ENCODE measurements around the gene IKZF2. TPM values are rescaled to one million over a fixed set of nuclear protein-coding genes. Genes with fewer than 3 reads are reported as not detected.

The IKZF2 gene
- total and polyA plus RNA-seq, 9 donors: 0.52 to 7.4 (median 5.0) TPM

DNA sequence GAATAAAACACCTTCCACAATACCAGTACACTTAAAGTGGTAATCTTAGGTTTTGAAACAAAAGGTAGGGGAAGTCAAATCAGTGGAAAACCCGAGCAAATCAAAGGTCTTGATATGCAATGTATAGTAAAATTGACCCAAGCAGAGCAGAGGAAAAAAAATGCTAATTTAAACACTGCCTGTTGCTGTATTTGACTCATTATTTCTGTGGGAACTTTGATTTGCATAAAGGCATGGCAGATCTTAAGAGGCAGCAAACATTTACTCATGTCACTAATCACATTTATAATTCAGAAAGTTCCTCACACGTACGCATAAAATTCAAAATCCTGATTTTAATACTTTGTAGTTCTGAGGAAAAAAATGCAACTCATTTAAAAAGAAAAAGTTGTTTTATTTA, 64.4 kb downstream of the IKZF2 start:
- Histone ChIP-seq H3K4me3 (no peak overlapping the region), H3K9me3 (no peaks in the 10 kb centered on the region), H3K4me1 (ENCODE audit: insufficient read depth) (peaks cover 1% of the 10 kb centered on the region), H3K27me3 (no peaks in the 10 kb centered on the region), H3K36me3 (no peaks in the 10 kb centered on the region), H3K27ac (no peak overlapping the region)
- intact Hi-C loops (cut with DNase I): no loop called here
- no peak for DNase-seq
- WGBS, 3 donors: 88 to 93% (median 88%) methylated on average over 3 of the region's 3 CpGs
- TF ChIP-seq, protein P1, sequence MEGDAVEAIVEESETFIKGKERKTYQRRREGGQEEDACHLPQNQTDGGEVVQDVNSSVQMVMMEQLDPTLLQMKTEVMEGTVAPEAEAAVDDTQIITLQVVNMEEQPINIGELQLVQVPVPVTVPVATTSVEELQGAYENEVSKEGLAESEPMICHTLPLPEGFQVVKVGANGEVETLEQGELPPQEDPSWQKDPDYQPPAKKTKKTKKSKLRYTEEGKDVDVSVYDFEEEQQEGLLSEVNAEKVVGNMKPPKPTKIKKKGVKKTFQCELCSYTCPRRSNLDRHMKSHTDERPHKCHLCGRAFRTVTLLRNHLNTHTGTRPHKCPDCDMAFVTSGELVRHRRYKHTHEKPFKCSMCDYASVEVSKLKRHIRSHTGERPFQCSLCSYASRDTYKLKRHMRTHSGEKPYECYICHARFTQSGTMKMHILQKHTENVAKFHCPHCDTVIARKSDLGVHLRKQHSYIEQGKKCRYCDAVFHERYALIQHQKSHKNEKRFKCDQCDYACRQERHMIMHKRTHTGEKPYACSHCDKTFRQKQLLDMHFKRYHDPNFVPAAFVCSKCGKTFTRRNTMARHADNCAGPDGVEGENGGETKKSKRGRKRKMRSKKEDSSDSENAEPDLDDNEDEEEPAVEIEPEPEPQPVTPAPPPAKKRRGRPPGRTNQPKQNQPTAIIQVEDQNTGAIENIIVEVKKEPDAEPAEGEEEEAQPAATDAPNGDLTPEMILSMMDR (IDR thresholded peaks at IDR 0.05): no peak
- TF ChIP-seq POLR2A (IDR thresholded peaks at IDR 0.05): no peak
- no peak for TF ChIP-seq EP300 (IDR thresholded peaks at IDR 0.05)

DNA sequence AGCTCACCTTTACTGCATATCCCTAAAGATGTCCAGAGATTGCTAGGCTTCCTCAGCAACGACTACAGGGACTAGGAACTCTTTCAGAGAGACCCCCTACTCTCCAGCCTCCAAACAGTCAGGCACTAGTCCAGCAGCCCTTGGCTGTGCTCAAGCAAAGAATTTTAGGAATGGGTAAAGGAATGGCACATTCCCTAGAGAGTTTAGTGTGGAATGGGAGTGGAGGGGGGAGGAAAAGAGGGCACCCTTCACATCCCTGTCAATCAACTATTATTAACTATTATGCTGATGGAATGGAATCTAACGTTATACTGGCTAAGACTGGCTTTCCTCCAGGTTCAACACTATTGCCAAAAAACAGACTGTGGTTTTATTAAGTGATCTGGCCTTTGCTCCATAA, 64.8 kb downstream of the IKZF2 start:
- intact Hi-C loops (cut with DNase I): no loop called here
- no peak for DNase-seq
- TF ChIP-seq POLR2A (IDR thresholded peaks at IDR 0.05) (no peak), EP300 (IDR thresholded peaks at IDR 0.05) (no peak)
- TF ChIP-seq, protein P1 (IDR thresholded peaks at IDR 0.05): no peak
- no peaks in the 10 kb centered on the region for H3K36me3 ChIP-seq
- H3K4me3 ChIP-seq: no peak overlapping the region
- no peaks in the 10 kb centered on the region for H3K27me3 ChIP-seq
- H3K4me1 ChIP-seq (ENCODE audit: insufficient read depth): peaks cover 1% of the 10 kb centered on the region
- H3K27ac ChIP-seq: no peak overlapping the region
- whole genome bisulfite sequencing, 3 donors: 3 to 11% (median 10%) methylated on average over 2 of the region's 2 CpGs
- H3K9me3 ChIP-seq: no peaks in the 10 kb centered on the region

DNA sequence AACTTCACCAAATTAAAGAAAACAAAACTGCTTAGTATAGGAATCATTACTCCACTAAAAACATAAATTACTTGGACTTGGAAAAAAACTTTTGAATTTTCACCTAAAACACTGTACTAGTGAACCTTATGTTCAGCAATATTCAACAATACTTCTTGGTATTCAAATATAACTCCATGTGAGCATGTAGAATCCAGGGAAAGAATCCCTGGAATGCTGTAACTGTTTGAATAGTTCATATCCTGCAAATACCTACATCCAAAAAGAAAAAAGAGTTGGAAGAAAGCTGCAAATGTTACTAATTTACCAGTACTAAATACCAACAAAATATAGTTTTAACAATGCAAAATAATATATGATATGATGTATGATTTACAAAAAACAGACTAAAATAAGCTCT, 65.4 kb downstream of the IKZF2 start:
- Histone ChIP-seq H3K36me3 (no peaks in the 10 kb centered on the region), H3K9me3 (no peaks in the 10 kb centered on the region), H3K4me3 (no peak overlapping the region), H3K27me3 (no peaks in the 10 kb centered on the region), H3K27ac (no peak overlapping the region), H3K4me1 (ENCODE audit: insufficient read depth) (peaks cover 1% of the 10 kb centered on the region)
- no peak for DNase-seq
- intact Hi-C loops (cut with DNase I): no loop called here
- TF ChIP-seq EP300 (IDR thresholded peaks at IDR 0.05) (no peak), POLR2A (IDR thresholded peaks at IDR 0.05) (no peak)
- TF ChIP-seq, protein P1 (IDR thresholded peaks at IDR 0.05): no peak

DNA sequence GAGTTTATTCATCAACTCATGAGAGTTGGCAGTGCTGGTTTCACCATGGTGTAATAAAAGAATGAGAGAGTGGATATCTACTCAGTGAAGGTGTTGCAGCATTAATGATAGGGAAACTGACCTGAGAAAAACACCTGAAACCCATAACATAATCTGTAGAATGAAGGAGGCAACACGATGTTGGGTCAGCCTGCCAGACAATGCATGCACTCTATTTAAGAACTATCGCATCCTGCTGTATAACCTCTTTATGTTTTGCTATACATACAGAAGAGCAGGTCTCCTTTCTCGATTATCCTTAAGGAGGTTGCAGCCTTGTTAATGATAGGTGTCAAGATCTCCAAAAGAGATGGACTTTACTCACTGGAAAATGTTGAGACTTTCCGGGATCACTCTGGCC, 65.9 kb downstream of the IKZF2 start:
- 83 to 92% (median 85%) methylated on average over 4 of the region's 4 CpGs for WGBS, 3 donors
- intact Hi-C loops (cut with DNase I): no loop called here

More for the DNA sequence above, 65.9 kb downstream of the IKZF2 start:
- no peak for DNase-seq
- TF ChIP-seq, protein P1 (IDR thresholded peaks at IDR 0.05): no peak
- TF ChIP-seq EP300 (IDR thresholded peaks at IDR 0.05) (no peak), POLR2A (IDR thresholded peaks at IDR 0.05) (no peak)
- Histone ChIP-seq H3K9me3 (no peaks in the 10 kb centered on the region), H3K4me1 (ENCODE audit: insufficient read depth) (peaks cover 1% of the 10 kb centered on the region), H3K27ac (no peak overlapping the region), H3K4me3 (no peak overlapping the region), H3K27me3 (no peaks in the 10 kb centered on the region), H3K36me3 (no peaks in the 10 kb centered on the region)

Measured in ovary (tissue), 9 donors.